KOPT-K1 (cell line): ENCODE measurements around the gene PCBP3.
"Not testable (repeated sequence)": the region's sequence is repeated elsewhere in the genome, so short reads cannot be mapped to it uniquely, and the experiment has no call there.

Experiments
- H3K27ac ChIP-seq: fragments of 200-600 bp; sonication (generic); 2 replicates; pipeline ENCODE4 v1.5.1; 2016; ENCODE audit warnings: antibody characterized with exemption, mild to moderate bottlenecking, low read depth, low read length; ENCODE audit not compliant: poor library complexity, severe bottlenecking
- H3K36me3 ChIP-seq: fragments of 200-600 bp; sonication (generic); 2 replicates; pipeline ENCODE4 v1.5.1; 2017; ENCODE audit warnings: antibody characterized with exemption, mild to moderate bottlenecking, low read length, moderate library complexity; ENCODE audit not compliant: insufficient read depth
- H3K9me3 ChIP-seq: fragments of 200-600 bp; sonication (generic); 2 replicates; pipeline ENCODE4 v1.5.1; 2017; ENCODE audit warnings: antibody characterized with exemption, low read length, mild to moderate bottlenecking; ENCODE audit not compliant: insufficient read depth, poor library complexity, severe bottlenecking

PCBP3 gene

GRCh38 chr21:45715441-45715840 lies 71.9 kb downstream of the PCBP3 start:
- Histone ChIP-seq H3K9me3 (peaks cover 17% of the 10 kb centered on the region), H3K27ac (no peak overlapping the region), H3K36me3 (no peaks in the 10 kb centered on the region)

DNA sequence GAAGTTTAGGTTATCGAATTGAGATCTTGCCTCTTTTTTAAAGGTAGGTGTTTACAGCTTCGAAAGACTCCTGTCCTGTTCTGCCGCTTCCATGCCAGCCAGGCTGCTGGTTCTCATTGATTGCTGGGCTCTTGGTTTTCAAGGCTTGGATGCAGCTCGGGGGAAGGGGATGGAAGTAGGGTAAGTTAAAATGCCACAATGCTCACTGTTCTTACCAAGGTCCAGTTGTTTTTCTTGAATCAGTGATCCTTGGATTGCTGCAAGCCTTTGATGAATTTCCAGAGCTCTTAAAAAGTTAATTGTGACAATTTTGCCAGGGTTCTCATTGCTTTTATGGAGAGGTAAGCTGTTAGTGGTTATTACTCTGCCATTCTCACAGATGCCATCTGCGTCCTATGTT lies 74.9 kb downstream of the PCBP3 start:
- H3K27ac ChIP-seq, result no peak overlapping the region
- H3K36me3 ChIP-seq, result no peaks in the 10 kb centered on the region

GRCh38 chr21:45719177-45719802 lies 75.8 kb downstream of the PCBP3 start:
- Histone ChIP-seq H3K9me3 (peaks cover 10% of the 10 kb centered on the region), H3K27ac (no peak overlapping the region), H3K36me3 (no peaks in the 10 kb centered on the region)

More for the DNA sequence above, 74.9 kb downstream of the PCBP3 start:
- peaks cover 10% of the 10 kb centered on the region for H3K9me3 ChIP-seq

DNA sequence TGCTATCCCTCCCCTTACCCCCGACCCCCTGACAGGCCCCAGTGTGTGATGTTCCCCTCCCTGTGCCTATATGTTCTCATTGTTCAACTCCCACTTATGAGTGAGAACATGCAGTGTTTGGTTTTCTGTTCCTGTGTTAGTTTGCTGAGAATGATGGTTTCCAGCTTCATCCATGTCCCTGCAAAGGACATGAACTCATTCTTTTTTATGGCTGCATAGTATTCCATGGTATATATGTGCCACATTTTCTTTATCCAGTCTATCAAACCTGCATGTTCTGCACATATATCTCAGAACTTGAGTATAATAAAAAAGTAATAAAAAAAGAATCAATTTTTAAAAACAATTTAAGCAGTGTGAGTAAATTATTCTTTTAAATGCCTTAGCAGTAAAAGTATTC lies 76.7 kb downstream of the PCBP3 start:
- peaks cover 10% of the 10 kb centered on the region for H3K9me3 ChIP-seq
- not testable (repeated sequence) for H3K27ac ChIP-seq, H3K36me3 ChIP-seq

DNA sequence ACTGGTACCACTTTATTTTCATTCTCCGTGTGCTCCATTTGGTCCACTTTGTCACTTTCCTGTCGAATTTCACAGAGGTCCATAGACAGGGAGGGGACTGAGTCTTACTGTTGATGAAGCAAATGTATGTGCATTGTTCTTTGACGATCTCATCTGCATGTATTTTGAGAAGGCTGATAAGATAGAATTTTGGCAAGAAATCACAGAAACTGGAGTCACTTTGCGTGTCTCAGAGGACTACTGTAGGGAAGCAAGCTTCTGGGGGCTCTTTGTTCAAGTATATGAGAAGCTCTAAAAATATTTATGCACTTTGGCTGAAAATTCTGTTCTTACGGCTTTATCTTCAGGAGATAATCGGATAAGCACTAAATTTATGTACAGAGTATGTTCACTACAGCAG lies 78.1 kb downstream of the PCBP3 start:
- H3K9me3 ChIP-seq, result no peaks in the 10 kb centered on the region
- no peak overlapping the region for H3K27ac ChIP-seq
- no peaks in the 10 kb centered on the region for H3K36me3 ChIP-seq

GRCh38 chr21:45723049-45723958 lies 79.8 kb downstream of the PCBP3 start:
- H3K9me3 ChIP-seq, result no peaks in the 10 kb centered on the region
- H3K36me3 ChIP-seq, result no peaks in the 10 kb centered on the region
- no peak overlapping the region for H3K27ac ChIP-seq

DNA sequence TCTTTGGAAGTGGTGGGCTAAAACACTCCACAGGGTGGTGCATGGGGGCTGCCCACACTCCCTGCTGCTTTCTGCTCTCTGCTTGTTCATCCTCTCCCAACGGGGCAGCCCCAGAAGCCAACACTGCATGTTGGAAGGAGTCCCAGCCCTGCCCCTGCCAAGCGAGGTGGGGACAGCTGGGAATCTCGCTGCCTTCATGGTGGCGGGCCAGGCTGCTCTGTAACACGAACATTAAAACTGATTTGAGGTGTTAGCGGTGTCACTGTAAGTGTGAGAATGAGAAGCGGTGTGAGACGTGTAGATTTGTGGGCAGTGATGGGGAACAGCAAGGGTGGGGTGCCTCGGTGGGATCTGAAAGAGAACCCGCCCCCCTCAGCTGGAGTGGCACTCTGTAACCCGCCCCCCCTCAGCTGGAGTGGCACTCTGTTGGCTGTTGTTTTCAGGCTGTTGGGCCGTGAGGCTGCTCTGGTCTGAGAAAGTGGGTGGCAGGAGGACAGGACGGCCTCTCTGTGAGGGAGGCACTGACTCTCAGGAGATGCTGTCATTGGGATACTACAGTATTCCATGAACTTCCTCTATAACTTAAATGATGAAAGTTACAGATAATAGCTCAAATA lies 80.9 kb downstream of the PCBP3 start:
- H3K27ac ChIP-seq, result no peak overlapping the region
- no peaks in the 10 kb centered on the region for H3K36me3 ChIP-seq
- no peaks in the 10 kb centered on the region for H3K9me3 ChIP-seq

DNA sequence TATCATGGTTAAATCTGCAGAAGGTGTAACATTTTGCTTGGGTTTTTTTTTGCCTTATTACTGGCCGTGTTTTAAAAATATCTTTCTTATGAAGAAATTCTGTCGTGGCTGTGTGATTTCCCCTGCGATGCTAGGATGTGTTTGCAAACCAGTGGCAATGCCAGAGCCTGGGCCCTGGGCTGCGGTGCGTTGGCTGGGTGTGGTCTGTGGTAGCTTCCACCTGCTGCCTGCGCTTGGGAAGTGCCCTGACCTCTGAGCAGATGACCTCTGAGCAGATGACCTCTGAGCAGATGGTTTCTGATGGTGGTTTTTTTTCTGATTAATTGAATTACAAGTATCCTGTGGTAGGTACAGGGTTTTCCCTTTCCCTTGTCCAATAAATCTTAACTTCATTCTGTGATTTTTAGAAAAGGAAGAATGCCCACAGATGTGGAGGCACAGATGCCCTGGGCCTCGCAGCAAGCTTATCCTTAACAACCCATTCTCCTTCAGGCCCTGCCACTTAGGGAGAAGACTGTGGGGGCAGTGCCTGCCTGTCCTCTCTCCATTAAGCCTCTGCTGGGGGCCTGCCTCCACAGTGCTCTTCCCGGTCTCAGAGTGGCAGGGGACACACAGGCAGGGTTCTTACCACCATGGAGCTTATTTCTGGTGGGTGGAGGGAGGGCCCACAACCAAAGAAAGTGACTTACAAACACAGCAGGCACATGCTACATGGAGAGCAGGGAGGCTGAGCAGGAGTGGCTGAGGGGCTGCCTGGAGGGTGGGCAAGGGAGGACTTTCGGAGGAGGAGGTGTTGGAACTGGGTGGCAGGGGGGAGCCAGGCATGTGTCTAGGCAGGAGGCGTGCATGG lies 81.7 kb downstream of the PCBP3 start:
- no peaks in the 10 kb centered on the region for H3K36me3 ChIP-seq
- H3K9me3 ChIP-seq, result no peaks in the 10 kb centered on the region
- no peak overlapping the region for H3K27ac ChIP-seq

DNA sequence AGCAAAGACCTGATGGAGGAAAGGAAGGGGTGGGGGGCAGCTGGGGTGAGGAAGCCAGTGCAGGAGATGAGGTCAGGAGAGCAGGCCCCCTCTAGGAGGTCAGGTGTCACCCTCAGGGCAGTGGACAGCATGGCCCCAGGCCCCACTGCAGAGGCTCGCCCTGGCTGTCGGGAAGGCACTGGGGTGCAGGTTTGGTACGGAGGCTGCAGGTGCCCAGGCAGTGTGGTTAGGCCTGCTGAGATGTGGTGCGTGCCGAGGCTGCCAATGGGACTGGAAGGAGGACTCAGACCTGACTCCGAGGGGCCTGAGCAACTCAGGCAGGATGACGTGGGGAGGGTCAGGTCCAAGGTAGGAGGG lies 82.3 kb downstream of the PCBP3 start:
- H3K9me3 ChIP-seq, result no peaks in the 10 kb centered on the region
- H3K27ac ChIP-seq, result no peak overlapping the region
- H3K36me3 ChIP-seq, result no peaks in the 10 kb centered on the region

DNA sequence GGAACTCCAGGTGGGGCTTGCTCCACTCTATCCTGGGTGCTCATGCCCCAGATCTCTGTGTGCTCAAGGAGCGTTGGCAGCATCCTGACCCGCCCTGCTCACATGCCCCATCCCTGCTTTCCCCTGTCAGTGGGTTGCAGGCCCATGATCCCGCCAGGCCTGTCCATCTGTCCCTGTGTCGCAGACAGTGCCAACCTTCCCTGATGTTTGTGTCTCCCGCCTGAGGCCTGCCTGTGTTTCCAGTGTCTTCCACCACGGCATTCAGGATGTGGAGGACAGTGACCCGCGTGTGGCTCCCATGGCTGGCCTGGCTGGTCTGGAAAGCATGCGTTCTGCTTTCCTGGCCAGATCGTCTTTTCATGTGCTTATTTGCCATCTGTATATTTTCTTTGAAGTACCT lies 82.9 kb downstream of the PCBP3 start:
- Histone ChIP-seq H3K9me3 (no peaks in the 10 kb centered on the region), H3K27ac (no peak overlapping the region), H3K36me3 (no peaks in the 10 kb centered on the region)

- H3K27ac ChIP-seq, result no peak overlapping the region
Measured at GRCh38 chr21:45727390-45727789, 83.9 kb downstream of the PCBP3 start.

DNA sequence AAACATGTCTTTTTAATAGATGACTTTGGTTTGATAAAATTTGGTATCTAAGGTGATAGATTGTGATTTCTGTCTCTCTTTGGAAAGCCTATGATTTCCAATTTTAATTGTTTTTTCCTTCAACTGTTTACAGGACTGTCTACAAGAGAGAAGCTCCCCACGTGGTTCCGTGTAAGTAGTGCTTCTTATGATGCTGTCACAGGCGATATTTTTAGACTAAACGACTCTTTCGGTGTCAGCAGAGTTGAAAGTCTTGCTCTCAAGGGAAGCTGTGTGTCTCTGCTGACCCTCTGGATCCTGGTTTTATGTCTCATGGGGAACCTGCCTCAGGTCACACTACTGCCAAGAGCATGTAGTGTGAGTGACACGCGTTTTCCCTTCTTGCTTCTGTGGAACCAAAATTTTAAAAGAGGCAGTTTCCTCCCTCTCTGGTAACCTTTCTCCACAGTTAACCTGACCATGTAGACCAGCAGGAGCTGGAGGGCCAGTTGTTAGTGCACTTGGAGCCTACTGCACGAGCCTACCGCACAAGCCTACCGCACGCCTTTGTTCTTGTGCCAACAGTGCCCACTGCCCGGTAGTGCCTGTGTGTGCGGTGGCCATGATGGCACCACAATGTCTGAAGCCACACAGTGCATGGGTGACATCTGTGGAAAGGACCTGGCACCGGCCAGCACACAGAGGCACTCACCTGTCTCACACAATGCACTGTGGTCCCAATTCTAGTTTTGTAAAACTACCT lies 91.9 kb downstream of the PCBP3 start:
- no peaks in the 10 kb centered on the region for H3K36me3 ChIP-seq
- H3K9me3 ChIP-seq, result no peaks in the 10 kb centered on the region
- H3K27ac ChIP-seq, result no peak overlapping the region

More at GRCh38 chr21:45727390-45727789, 83.9 kb downstream of the PCBP3 start:
- no peaks in the 10 kb centered on the region for H3K36me3 ChIP-seq
- H3K9me3 ChIP-seq, result no peaks in the 10 kb centered on the region

GRCh38 chr21:45736042-45736689 lies 92.6 kb downstream of the PCBP3 start:
- Histone ChIP-seq H3K36me3 (no peaks in the 10 kb centered on the region), H3K27ac (no peak overlapping the region), H3K9me3 (no peaks in the 10 kb centered on the region)
